PC-3 (cell line): ENCODE measurements around the gene ARHGAP6.

ENCODE experiments used
- CTCF ChIP-seq: fragments of 300-600 bp; sonication (generic); conservative IDR thresholded peaks from 2 replicates; pipeline ENCODE4 v1.5.1; 2017; ENCODE audit warnings: antibody characterized with exemption, low read depth, mild to moderate bottlenecking, low read length
- EZH2 ChIP-seq: fragments of 300-600 bp; sonication (generic); IDR thresholded peaks from one replicate; pipeline ENCODE4 v1.6.1; 2017; ENCODE audit warnings: antibody characterized with exemption, mild to moderate bottlenecking, low read length; ENCODE audit not compliant: unreplicated experiment

- peak; percentile 68 for TF ChIP-seq CTCF
- no peak for TF ChIP-seq EZH2
Observed at GRCh38 chrX:11143931-11144678, 521.6 kb downstream of the ARHGAP6 start.
